Activated CD4-positive, CD25-positive, alpha-beta regulatory T cell treated with anti-CD3 and anti-CD28 coated beads, Interleukin-2, amount 50 U/mL, for 72 hours (primary cell): ENCODE results near the gene ELOB.

Experiments used
- DNase-seq: peaks from one replicate; pipeline ENCODE4 v3.0.0; 2021

The ELOB gene

DNA sequence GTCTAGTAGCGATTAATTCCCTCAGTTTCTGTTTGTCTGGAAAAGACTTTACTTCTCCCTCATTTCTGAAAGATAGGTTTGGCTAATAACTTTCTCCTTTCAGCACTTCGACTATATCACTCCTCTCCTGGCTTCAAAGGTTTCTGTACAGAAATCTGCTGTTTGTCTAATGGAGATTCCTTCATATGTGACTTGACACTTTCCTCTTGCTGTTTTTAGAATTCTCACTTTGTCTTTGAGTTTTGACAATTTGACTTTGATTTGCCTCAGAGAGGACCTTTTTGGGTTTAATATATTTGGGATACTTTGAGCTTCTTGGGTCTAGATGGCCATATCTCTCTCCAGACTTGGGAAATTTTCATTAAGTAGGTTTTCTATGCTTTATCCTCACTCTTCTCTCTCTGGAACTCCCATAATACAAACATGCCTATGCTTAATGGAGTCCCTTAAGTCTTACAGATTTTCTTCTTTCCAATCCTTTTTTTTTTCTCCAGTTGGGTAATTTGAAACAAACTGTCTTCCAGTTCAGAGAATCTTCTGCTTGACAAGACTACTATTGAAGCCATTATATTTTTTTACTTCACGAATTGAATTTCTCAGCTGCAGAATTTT, 32.2 kb upstream of the ELOB start:
- no peak for DNase-seq

DNA sequence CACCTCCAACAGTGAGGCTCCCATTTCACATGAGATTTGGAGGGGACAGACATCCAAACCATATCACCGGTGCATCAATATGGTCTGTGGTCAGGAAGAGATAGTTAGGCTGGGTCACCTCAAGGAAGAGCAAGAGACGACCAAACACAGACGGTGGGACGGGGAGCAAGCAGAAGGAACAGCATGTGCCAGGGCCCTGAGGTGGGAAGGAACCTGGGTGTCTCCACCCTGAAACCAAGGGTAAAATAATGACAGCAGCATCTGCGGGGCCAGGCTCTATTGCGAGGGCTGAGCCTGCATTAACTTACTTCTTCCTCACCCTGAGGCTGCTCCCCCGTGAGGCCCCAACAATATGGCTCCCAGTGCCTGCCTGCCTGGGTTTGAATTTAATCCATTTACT, 31.1 kb upstream of the ELOB start:
- no peak for DNase-seq

DNA sequence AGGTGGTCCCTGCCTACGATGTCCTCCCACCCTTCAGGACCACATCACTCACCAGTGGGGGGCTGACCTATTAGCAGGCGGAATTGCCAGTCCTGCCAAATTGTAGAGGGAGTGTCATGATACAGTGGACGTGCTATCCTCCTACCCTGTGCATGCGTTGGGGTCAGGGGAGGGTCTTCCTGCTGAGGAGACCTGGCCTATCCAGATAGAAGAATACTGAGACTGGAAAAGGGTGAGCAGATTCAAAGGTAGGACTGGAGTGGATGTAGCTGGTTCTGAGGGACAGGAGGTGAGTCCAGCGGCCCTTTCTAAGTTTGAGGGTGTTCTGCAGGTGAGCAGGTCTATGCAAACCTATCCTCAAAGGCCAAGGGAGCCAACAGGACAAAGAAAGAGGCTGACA, 29.2 kb upstream of the ELOB start:
- DNase-seq, result no peak

DNA sequence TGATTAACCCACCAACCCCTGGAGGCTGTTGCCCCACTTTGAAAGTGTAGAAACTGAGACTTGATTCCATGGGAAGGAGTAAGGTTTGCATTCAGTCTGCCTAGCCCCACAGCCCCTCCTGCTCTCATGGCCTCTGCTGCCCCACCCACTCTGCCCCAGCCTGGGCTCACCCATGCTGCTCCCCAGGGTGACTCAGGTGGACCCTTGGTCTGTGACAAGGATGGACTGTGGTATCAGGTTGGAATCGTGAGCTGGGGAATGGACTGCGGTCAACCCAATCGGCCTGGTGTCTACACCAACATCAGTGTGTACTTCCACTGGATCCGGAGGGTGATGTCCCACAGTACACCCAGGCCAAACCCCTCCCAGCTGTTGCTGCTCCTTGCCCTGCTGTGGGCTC, 27.6 kb upstream of the ELOB start:
- DNase-seq, result no peak

DNA sequence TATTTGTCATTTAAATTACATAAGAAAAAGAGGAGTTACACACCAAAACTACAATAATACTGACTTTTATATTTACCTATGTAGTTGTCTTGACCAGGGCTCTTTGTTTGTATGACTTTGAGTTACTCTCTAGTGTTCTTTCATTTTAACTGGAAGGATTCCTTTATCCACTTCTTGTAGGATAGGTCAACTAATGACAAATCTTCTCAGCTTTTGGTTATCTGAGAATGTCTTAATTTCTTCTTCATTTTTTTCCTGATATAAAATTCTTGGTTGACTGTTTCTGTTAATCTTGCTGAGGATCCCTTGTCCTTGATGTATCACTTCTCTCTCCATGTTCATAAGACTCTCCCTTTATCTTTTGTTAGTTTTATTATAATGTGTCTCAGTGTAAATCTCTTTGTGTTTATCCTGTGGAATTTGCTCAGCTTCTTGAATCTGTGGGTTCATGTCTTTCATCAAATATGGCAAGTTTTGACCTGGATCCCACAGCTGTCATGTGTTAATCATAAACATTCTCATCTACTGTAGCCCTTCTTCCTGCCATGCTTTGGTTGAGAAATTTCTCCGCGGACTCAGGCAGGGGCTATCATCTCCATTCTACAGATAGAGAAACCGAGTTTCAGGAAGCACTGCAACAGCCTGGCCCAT, 26.6 kb upstream of the ELOB start:
- DNase-seq, result no peak

DNA sequence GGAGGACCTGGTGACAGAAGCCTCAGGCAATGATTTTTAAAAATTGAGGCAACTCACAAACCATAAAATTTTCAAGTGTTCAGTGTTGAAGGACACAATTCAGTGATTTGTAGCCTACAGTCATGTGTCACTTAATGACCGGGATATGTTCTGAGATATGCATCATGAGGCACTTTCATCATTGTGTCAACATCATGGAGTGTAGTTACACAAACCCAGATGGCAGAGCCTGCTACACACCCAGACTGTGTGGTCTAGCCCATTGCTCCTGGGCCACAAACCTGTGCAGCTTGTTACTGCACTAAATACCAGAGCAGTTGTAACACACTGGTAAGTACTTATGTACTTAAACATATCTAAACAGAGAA, 22.8 kb upstream of the ELOB start:
- no peak for DNase-seq

DNA sequence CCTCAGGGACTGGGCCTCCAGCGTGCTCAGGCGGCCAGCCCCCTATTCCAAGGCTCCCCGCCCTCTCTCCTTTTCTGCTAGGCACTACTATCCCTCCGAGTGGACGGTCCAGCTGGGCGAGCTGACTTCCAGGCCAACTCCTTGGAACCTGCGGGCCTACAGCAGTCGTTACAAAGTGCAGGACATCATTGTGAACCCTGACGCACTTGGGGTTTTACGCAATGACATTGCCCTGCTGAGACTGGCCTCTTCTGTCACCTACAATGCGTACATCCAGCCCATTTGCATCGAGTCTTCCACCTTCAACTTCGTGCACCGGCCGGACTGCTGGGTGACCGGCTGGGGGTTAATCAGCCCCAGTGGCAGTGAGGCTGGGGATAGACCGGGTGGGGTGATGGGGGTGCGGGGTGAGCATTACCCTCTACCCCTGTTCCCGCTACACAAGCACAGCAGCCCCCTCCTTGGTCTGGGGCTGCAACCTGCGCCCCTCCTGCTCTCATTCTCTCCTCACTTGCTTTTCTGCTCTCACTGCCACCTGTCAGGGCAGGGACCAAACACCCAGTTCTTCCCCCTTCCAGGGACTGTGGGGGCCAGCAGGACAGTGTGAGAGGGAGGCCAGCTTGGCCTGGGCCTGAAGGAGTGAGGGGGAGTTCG, 22.3 kb upstream of the ELOB start:
- DNase-seq, result no peak

DNA sequence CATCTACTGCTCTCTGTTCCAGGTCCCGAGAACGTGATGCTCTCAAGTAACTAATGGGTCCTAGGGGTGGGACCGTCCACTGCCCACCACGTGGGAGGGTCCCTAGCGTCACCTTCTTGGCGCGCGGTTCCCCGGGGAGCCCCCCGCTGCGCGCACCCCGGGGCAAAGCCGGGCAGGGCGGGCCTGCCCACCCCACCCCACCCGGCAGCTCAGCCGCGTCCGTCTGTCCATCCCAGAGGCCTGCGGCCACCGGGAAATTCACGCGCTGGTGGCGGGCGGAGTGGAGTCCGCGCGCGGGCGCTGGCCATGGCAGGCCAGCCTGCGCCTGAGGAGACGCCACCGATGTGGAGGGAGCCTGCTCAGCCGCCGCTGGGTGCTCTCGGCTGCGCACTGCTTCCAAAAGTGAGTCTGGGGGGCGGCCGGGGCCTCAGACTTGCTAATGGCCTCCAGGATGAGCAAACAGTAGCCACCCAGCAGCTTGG, 21.7 kb upstream of the ELOB start:
- no peak for DNase-seq

DNA sequence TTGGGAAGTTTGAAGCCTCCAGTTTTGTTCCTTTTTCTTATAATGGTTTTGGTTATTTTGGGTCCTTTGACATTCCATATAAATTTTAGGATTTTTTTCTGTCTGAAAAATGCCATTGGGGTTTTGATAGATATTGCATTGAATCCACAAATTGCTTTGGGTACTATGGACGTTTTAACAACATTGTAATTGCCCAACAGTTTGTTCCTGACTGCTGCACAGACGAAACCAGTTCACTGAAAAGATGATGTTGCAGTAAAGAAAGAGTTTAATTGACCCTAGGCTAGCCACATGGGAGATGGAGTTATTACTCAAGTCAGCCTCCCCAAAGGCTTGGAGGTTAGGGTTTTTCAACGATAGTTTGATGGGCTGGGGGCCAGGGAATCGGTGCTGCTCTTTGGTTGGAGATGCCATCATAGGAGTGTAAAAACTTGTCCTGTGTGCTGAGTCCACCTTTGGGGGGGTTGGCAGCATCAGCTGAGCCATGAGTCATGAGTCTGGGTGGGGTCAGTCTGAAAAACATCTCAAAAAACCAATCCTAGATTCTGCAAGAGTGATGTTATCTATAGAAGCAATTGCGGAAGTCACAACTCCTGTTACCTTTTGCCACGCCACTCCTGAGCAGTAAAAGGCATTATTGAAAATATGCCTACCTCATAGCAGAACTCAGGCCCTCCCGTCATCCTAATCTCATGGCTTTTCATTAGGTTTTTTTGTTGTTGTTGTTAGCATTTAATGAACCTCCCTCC, 18.5 kb upstream of the ELOB start:
- no peak for DNase-seq

DNA sequence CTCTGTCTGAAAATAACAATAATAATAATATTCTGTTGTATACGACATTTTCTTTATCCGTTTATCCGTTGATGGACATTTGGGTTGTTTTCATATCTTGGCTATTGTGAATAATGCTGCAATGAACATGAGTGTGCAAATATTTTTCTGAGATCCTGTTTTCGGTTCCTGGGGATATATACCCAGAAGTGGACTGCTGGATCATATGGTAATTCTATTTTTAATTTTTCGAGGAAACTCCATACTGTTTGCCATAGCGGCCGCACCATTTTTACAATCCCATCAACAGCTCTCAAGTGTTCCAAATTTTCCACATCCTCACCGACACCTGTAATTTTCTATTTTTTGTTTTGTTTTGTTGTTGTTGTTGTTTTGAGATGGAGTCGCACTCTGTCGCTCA, 15.9 kb upstream of the ELOB start:
- no peak for DNase-seq

DNA sequence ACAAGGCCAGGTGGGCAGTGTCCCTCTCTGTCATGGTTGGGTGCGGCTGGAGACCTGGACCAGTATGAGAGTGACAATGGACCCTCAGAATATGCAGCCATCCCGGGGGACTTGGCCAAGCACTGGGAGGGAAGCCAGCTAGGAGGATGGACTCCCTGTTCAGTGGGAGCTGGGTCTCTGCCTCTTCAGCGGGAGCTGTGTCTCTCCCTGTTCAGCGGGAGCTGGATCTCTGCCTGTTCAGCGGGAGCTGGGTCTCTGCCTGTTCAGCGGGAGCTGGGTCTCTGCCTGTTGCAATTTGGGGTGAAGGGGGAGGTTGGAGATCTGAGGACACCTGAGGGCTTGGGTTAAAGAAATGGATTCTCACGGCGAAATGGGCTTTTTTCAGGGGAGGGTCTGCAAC, 14.1 kb upstream of the ELOB start:
- DNase-seq, result no peak

DNA sequence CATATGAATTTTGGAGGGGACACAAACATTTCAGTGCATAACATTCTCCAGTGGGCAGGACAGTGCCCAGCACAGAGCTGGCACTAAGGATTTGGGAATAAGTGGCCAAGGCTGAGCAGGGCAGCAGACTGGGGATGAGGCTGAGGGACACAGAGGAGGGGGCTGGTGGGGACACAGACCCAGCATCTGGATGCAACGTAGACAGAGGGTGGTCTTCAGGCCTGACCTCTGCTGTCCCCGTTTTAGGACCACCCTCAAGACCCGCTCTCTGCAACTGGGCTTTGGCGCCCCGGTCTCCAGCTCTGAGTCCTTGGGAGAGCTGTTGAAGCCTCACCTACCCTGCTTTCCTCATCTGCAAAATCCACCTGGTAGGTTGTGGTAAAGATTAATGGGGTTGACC, 13.6 kb upstream of the ELOB start:
- DNase-seq, result no peak

DNA sequence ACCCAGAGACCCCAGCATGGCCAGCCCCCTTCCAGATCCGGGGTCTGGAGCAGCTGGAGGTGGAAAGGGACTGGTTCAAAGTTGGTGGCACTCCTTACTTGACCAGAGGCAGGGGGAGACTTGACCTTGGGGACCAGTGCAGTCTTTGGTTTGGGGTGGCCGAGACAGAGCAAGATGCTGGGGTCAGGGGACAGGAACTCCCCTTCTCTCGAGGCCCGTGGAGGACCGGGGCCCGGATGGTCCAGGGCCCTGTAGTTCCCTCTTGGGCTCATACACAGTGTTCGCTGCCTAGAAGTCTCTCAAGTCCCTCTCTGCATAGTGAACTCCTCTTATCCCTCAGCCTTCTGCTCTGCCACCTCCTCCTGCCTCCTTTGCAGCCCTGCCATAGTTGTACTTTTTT, 10.9 kb upstream of the ELOB start:
- no peak for DNase-seq

DNA sequence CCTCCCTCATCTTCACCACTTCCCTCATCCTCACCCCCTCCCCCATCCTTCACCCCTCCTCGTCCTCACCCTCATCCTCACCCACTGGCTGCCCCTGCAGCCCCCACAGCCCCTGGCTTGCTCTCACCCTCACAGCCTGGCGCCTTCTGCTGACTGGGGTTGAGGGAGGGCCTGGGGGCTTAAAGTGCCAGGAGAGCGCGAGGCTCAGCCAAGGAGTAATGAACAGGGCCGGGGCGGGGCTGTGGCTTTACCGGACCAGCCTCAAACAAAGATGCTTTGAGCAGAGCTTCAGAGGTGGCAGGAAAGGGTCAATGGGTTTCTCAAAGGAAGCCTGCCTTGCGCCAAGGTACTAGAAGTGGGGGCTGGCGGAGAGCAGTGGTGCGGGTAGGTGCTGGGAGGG, 10.3 kb upstream of the ELOB start, which contains the start of gene PRSS33:
Gene PRSS33, minus strand, starts transcription at position 155 of the 400 bp plus-strand sequence. CDS start 1,013 bp downstream, outside the sequence.
- no peak for DNase-seq

DNA sequence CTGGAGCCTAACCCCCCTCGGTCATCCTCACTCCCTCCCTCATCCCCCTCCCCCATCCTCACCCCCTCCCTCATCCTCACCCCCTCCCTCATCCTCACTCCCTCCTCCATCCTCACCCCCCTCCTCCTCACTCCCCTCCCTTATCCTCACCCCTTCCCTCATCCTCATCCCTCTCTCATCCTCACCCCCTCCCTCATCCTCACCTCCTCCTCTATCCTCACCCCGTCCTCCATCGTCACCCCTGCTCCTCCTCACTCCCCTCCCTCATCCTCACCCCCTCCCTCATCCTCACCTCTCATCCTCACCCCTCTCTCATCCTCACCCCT, 9.7 kb upstream of the ELOB start:
- no peak for DNase-seq

DNA sequence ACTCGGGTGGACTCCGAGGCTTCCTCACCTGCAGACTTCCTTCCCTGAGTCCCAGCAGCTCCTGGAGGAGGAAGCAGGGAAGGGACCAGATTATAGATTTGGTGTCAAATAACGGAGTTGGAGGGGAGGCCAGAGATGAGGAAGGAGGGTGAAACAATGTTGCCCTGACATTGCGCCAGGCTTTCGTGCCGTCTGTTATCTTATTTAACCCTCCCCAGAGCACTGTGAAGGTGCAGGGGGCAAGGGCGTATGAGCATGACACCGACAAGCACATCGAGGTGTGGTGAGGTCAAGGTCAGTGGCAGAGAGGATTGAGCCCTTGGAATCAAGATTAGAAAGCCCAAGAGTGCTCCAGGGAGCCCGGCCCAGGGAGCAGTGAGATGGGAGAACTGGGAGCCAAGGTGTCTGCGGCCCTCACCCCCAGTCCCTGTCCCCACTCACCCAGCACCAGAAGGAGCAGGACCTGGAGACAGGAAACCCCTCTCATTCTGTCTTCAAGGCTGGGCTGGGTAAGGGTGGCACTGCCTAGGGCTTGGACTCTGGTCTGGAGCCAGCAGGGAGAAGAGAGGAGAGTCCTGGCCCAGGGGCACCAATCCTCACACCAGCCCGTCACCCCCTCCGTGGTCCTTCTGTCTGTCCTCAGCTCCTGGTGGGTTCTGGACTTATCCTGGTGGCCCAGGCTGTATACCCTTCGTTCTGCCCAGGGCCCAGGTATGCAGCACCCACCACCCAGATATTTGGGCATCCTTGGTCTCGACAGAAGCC, 9.2 kb upstream of the ELOB start:
- no peak for DNase-seq

DNA sequence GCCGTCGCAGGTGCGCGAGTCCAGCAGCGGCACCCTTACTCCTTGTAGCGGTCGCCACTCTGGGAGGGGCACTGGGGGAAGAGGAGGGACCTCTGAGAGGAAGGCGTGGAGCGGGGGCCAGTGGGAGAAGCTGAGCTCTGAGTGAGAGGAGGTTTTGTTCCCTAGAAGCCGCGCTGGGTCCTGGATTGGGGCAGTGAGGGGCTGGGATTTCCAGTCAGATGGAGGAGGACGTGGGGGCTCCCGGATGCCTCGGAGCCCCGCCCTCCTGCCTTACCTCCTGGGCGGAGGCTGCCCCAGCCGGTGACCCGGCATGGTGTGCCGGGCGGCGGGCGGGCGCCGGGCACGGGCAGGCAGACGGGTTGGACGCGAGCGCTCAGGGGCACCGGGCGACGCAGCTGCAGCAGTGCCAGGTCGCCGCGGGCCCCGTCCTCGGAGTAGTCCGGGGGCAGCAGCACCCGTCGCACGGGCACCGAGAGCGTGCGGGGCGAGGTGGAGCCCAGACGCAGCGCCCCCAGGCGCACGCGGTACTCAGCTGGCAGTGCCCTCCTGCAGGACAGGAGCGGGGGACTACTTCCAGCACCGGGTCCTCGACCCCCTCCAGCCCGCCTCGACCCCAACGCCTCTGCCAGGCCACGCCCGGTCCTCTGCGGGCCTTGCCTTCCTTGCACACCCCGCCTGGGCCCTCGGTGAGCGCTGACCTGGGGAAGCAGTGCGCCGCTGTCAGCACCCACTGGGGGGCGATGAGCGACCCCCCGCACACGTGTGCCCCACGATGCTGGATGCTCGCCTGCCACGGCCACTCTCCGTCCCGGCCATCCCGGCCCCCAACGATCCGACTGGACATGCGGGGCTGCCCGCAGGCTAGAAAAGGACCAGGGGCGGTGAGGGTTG, 8.3 kb upstream of the ELOB start:
- peak; percentile 45 for DNase-seq

DNA sequence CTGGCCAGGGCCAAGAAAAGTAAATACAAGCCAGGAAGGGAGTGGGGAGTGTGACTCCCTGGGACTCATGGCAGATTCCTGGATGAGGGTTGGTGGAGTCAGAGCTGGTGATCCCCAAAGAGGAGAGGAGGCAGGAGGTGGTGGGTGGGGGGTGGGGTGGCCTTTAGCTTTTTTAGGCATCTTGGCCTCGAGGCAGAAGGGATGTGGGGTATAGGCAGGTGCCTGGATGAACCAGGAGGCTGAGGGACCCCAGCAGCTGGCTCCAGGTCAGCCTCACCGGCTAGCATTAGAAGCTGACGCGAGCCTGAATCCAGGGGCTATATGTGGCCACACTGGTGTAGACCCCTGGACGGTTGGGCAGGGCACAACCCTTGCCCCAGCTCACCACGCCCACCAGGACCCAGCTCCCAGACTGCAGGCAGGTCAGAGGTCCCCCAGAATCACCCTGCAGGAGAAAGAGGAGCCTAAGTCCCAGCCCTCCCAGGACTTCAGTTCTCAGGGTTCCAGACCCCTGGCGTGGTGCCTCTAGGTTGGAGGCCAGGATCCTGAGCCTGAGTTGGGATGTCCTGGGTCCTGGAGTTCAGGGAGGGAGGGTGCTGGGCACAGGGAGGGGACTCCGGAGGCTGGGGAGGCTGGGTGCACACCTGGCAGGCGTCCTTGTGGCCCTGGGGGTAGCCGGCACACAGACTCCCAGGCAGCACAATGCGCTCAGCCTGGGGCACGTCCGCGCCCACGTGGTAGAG, 7.4 kb upstream of the ELOB start:
- peak; percentile 25 for DNase-seq

DNA sequence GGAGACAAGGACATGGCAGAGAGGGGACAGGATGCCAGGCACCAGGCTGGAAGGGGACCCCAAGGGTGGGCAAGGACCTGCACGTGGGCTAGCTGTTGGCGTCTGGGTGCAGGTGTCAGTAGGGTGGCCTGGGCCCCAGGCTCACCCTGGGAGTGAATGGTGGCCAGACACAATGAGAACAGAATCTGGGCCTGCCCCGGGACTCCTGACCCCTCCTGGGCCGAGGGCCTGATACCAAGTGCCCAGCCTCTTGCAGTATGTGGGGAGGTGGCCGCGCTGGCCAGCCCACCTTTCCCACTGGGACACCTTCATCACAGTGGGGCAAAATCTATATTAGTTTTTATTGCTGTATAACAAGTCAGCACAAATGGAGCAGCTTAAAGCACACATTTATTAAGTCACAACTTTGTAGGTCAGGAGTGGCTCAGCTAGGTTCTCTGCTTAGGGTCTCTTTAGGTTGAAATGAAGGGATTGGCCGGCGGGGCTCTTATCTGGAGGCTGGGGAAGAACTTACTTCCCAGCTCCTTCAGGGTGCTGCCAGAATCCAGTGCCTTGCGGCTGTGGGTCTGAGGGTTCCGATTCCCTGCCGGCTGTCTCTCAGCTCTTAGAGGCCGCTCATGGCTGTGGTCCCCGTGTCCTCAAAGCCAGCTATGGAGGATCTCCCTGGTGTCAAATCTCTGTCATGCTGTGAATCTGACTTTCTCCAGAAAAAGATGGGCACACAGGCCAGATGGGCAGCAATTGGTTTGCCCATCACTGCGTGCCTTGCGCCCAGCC, 6.7 kb upstream of the ELOB start:
- no peak for DNase-seq

DNA sequence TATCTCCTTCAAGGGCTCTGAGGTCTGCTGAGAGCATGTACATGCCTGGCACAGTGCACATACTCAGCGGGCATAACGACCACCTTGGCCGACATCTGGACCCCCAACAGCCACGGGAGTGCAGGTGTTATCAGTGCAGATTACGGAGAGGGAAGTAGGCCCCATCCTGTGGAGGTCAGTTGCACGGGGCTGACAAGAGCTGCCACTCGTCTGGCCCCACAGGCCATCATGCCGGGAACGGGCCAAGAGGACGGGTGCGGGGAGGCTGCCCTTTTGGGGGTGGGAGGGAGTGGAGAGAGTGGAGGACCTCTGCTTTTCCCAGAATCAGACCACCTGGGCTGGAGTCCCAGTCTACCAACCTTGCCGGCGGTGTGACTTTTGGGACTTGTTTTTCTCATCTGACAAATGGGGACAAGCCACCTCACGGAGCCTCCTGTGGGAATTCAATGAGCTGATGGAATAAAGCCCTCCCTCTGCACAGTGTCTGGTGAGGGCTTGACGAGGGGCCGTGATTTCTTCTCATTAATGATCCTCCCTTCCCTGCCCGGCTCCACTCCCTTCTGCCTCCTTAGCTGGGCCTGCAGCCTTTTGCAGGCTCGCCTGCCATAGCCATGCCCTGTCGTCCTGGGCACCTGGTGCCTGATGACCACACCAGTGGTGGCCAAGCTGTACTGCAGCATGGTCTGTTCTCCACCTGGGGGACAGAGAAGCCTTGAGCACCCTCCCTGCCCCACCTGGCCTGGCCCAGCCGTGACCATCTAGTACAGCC, 5.7 kb upstream of the ELOB start:
- no peak for DNase-seq
